GM23338 (cell line): ENCODE data around the gene XRRA1. TPM values are rescaled to one million over a fixed set of nuclear protein-coding genes. Genes with fewer than 3 reads are reported as not detected.

Experiments
- ATAC-seq: fragments of 200-7000 bp; cut with Tn5 transposase; 3 replicates; pipeline ENCODE4 v1.9.1; 2020
- DNase-seq: peaks from one replicate; pipeline ENCODE4 v3.0.0-alpha.2; 2015; ENCODE audit warnings: low spot score
- H2AFZ ChIP-seq: fragments of 200-600 bp; sonication (generic); 2 replicates; pipeline ENCODE4 v1.8.0; 2016; ENCODE audit warnings: antibody characterized with exemption, mild to moderate bottlenecking, moderate library complexity
- H3F3A ChIP-seq: fragments of 200-600 bp; sonication (generic); replicated peaks from 2 replicates; pipeline ENCODE4 v1.8.0; 2017; ENCODE audit warnings: antibody characterized with exemption, mixed run types, low read depth
- H3K27ac ChIP-seq: fragments of 200-600 bp; sonication (generic); 2 replicates; pipeline ENCODE4 v1.6.1; 2016; ENCODE audit warnings: low read depth
- H3K27me3 ChIP-seq: fragments of 200-600 bp; sonication (generic); 2 replicates; pipeline ENCODE4 v1.8.0; 2016; ENCODE audit warnings: mild to moderate bottlenecking, mixed run types, moderate library complexity; ENCODE audit not compliant: insufficient read depth
- H3K36me3 ChIP-seq: fragments of 200-600 bp; sonication (generic); 2 replicates; pipeline ENCODE4 v1.8.0; 2016; ENCODE audit warnings: mild to moderate bottlenecking; ENCODE audit not compliant: insufficient read depth
- H3K4me1 ChIP-seq: fragments of 200-600 bp; sonication (generic); 2 replicates; pipeline ENCODE4 v1.8.0; 2016; ENCODE audit warnings: mild to moderate bottlenecking, moderate library complexity; ENCODE audit not compliant: insufficient read depth
- H3K4me2 ChIP-seq: fragments of 200-600 bp; sonication (generic); 2 replicates; pipeline ENCODE4 v1.7.1; 2017; ENCODE audit warnings: mixed run types
- H3K4me3 ChIP-seq: fragments of 200-600 bp; sonication (generic); 2 replicates; pipeline ENCODE4 v1.6.1; 2016; ENCODE audit warnings: mixed run types
- H3K79me2 ChIP-seq: fragments of 200-600 bp; sonication (generic); replicated peaks from 2 replicates; pipeline ENCODE4 v1.8.0; 2017; ENCODE audit warnings: mild to moderate bottlenecking; ENCODE audit not compliant: insufficient read depth
- H3K9me2 ChIP-seq: fragments of 200-600 bp; sonication (generic); 2 replicates; pipeline ENCODE4 v1.8.0; 2017; ENCODE audit not compliant: insufficient read depth
- H4K20me1 ChIP-seq: fragments of 200-600 bp; sonication (generic); replicated peaks from 2 replicates; pipeline ENCODE4 v1.8.0; 2017; ENCODE audit warnings: mild to moderate bottlenecking; ENCODE audit not compliant: insufficient read depth
- H3K27ac Mint-ChIP-seq: 2 replicates; pipeline ENCODE4 v1.8.0; 2020; ENCODE audit warnings: inconsistent platforms, mild to moderate bottlenecking, moderate library complexity, mixed read lengths
- H3K27me3 Mint-ChIP-seq: 3 replicates; pipeline ENCODE4 v1.8.0; 2022; ENCODE audit warnings: low read depth, mild to moderate bottlenecking, moderate library complexity, mixed read lengths, inconsistent platforms; ENCODE audit not compliant: insufficient read depth, poor library complexity
- H3K36me3 Mint-ChIP-seq: 3 replicates; pipeline ENCODE4 v1.8.0; 2021; ENCODE audit warnings: low read depth, mild to moderate bottlenecking, inconsistent platforms, moderate library complexity, mixed read lengths
- H3K4me1 Mint-ChIP-seq: 3 replicates; pipeline ENCODE4 v1.8.0; 2020; ENCODE audit warnings: mild to moderate bottlenecking, inconsistent platforms, mixed read lengths
- H3K4me3 Mint-ChIP-seq: 3 replicates; pipeline ENCODE4 v1.8.0; 2021; ENCODE audit warnings: moderate library complexity, mild to moderate bottlenecking, inconsistent platforms, mixed read lengths
- H3K9me3 Mint-ChIP-seq: 3 replicates; pipeline ENCODE4 v1.8.0; 2020; ENCODE audit warnings: moderate library complexity, mild to moderate bottlenecking, inconsistent platforms, mixed read lengths
- CREB1 ChIP-seq: fragments of 250-450 bp; sonication (Bioruptor Pico); IDR thresholded peaks from 2 replicates; pipeline ENCODE4 v1.5.0; 2020; ENCODE audit warnings: low read depth, mild to moderate bottlenecking, moderate library complexity
- EZH2 ChIP-seq: fragments of 200-600 bp; sonication (generic); IDR thresholded peaks from one replicate; pipeline ENCODE4 v1.8.0; 2017; ENCODE audit warnings: antibody characterized with exemption, mild to moderate bottlenecking, low read depth; ENCODE audit not compliant: unreplicated experiment
- EZH2phosphoT487 ChIP-seq: fragments of 200-600 bp; sonication (generic); IDR thresholded peaks from one replicate; pipeline ENCODE4 v1.8.1; 2018; ENCODE audit warnings: antibody characterized with exemption; ENCODE audit not compliant: unreplicated experiment
- JUNB ChIP-seq: IDR thresholded peaks from one replicate; pipeline ENCODE4 v1.6.1; 2016; ENCODE audit warnings: antibody characterized with exemption; ENCODE audit not compliant: unreplicated experiment
- NANOG ChIP-seq: IDR thresholded peaks from 2 replicates; pipeline ENCODE4 v1.6.1; 2016; ENCODE audit warnings: antibody characterized with exemption, borderline replicate concordance
- POLR2AphosphoS5 ChIP-seq: IDR thresholded peaks from 2 replicates; pipeline ENCODE4 v1.6.1; 2016; ENCODE audit warnings: antibody characterized with exemption, low read depth
- STAT1 ChIP-seq: IDR thresholded peaks from one replicate; pipeline ENCODE4 v1.6.1; 2016; ENCODE audit warnings: antibody characterized with exemption; ENCODE audit not compliant: unreplicated experiment
- ZNF114 ChIP-seq: fragments of 250-450 bp; sonication (Bioruptor Pico); IDR thresholded peaks from 2 replicates; pipeline ENCODE4 v1.5.0; 2020; ENCODE audit warnings: mild to moderate bottlenecking, moderate library complexity
- ZNF331 ChIP-seq: fragments of 250-450 bp; sonication (Bioruptor Pico); IDR thresholded peaks from 2 replicates; pipeline ENCODE4 v1.5.0; 2020; ENCODE audit warnings: low read depth, mild to moderate bottlenecking, moderate library complexity
- polyA plus RNA-seq: library from polyadenylated mRNA; unstranded; fragments of >200 nt; fragmentation: Nextera tagmentation; extraction: Ambion mirVana; gene quantifications from 2 replicates; pipeline ENCODE4 v1.2.1, GENCODE V29; 2016
- total RNA-seq: library from RNA; depleted of rRNA; stranded (reverse); fragments of >200 nt; shearing (Covaris generic); gene quantifications from 2 replicates; pipeline ENCODE4 v1.2.3, GENCODE V29; 2014
- TF ChIP-seq, protein P1 (sequence below): fragments of 250-450 bp; sonication (Bioruptor Pico); IDR thresholded peaks from 2 replicates; pipeline ENCODE4 v1.5.0; 2020; ENCODE audit warnings: mild to moderate bottlenecking, moderate library complexity
- TF ChIP-seq, protein P2 (sequence below): IDR thresholded peaks from 2 replicates; pipeline ENCODE4 v1.6.1; 2016; ENCODE audit warnings: antibody characterized with exemption
- TF ChIP-seq, protein P3 (sequence below): IDR thresholded peaks from one replicate; pipeline ENCODE4 v1.6.1; 2018; ENCODE audit warnings: antibody characterized with exemption; ENCODE audit not compliant: unreplicated experiment
- TF ChIP-seq, protein P4 (sequence below), 2 experiments: fragments of 200-600 bp in 1 of 2; sonication (generic) in 1 of 2; conservative IDR thresholded peaks; 2 replicates each; pipeline versions ENCODE4 v1.5.1 to v1.6.1; 2016 to 2017; ENCODE audit warnings: antibody characterized with exemption in 2 of 2, low read depth in 2 of 2, mild to moderate bottlenecking in 2 of 2, moderate library complexity in 1 of 2

The XRRA1 gene
- total and polyA plus RNA-seq, 2 experiments from 2014 or later = 4.9 to 5.4 TPM

DNA sequence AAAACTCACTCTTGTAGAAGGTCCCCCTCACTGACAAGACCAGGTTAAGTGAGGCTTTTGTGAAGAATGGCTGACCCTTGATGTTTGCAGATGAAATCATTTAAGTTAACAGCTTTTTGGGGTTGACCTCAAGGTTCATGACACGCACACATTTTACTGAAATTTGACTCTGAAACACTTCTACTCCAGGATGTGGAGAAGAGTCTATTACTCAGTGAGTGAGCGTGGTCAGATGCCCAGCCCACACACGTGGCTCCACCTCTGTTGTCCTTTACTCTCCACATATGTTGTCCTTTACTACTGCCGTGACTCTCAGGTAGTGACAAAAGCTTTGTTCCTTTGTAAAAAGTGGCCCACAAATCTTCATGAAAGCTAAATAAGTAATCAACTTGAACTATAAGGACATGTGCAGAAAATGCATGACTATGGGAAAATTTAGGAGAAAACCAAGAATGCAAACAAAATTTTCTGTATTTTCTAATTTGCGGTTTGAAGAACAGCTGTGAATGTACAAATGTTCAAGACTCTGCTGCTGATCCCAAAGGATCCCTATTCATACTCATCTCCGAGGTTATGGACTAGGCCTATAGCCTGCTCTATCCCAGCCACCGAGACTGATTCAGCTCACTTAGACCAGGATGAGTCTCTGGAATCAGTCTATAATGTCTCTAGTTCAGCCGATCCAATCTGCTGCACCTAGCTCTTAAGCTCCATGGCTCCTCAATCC, 22.4 kb downstream of the XRRA1 start:
- Mint-ChIP-seq H3K9me3 (no peaks in the 10 kb centered on the region), H3K36me3 (no peaks in the 10 kb centered on the region), H3K4me3 (no peak overlapping the region), H3K27ac (no peak overlapping the region), H3K4me1 (no peaks in the 10 kb centered on the region), H3K27me3 (no peaks in the 10 kb centered on the region)
- no peaks in the 10 kb centered on the region for H3K36me3 ChIP-seq
- H3K4me1 ChIP-seq = no peaks in the 10 kb centered on the region
- TF ChIP-seq, protein P1, sequence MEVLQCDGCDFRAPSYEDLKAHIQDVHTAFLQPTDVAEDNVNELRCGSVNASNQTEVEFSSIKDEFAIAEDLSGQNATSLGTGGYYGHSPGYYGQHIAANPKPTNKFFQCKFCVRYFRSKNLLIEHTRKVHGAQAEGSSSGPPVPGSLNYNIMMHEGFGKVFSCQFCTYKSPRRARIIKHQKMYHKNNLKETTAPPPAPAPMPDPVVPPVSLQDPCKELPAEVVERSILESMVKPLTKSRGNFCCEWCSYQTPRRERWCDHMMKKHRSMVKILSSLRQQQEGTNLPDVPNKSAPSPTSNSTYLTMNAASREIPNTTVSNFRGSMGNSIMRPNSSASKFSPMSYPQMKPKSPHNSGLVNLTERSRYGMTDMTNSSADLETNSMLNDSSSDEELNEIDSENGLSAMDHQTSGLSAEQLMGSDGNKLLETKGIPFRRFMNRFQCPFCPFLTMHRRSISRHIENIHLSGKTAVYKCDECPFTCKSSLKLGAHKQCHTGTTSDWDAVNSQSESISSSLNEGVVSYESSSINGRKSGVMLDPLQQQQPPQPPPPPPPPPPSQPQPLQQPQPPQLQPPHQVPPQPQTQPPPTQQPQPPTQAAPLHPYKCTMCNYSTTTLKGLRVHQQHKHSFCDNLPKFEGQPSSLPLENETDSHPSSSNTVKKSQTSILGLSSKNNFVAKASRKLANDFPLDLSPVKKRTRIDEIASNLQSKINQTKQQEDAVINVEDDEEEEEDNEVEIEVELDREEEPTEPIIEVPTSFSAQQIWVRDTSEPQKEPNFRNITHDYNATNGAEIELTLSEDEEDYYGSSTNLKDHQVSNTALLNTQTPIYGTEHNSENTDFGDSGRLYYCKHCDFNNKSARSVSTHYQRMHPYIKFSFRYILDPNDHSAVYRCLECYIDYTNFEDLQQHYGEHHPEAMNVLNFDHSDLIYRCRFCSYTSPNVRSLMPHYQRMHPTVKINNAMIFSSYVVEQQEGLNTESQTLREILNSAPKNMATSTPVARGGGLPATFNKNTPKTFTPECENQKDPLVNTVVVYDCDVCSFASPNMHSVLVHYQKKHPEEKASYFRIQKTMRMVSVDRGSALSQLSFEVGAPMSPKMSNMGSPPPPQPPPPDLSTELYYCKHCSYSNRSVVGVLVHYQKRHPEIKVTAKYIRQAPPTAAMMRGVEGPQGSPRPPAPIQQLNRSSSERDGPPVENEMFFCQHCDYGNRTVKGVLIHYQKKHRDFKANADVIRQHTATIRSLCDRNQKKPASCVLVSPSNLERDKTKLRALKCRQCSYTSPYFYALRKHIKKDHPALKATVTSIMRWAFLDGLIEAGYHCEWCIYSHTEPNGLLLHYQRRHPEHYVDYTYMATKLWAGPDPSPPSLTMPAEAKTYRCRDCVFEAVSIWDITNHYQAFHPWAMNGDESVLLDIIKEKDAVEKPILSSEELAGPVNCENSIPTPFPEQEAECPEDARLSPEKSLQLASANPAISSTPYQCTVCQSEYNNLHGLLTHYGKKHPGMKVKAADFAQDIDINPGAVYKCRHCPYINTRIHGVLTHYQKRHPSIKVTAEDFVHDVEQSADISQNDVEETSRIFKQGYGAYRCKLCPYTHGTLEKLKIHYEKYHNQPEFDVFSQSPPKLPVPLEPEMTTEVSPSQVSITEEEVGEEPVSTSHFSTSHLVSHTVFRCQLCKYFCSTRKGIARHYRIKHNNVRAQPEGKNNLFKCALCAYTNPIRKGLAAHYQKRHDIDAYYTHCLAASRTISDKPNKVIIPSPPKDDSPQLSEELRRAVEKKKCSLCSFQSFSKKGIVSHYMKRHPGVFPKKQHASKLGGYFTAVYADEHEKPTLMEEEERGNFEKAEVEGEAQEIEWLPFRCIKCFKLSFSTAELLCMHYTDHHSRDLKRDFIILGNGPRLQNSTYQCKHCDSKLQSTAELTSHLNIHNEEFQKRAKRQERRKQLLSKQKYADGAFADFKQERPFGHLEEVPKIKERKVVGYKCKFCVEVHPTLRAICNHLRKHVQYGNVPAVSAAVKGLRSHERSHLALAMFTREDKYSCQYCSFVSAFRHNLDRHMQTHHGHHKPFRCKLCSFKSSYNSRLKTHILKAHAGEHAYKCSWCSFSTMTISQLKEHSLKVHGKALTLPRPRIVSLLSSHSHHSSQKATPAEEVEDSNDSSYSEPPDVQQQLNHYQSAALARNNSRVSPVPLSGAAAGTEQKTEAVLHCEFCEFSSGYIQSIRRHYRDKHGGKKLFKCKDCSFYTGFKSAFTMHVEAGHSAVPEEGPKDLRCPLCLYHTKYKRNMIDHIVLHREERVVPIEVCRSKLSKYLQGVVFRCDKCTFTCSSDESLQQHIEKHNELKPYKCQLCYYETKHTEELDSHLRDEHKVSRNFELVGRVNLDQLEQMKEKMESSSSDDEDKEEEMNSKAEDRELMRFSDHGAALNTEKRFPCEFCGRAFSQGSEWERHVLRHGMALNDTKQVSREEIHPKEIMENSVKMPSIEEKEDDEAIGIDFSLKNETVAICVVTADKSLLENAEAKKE (CRISPR knock-in tag) = no peak
- TF ChIP-seq JUNB (no peak), EZH2phosphoT487 (no peak), EZH2 (no peak), ZNF331 (CRISPR knock-in tag) (no peak), STAT1 (no peak), POLR2AphosphoS5 (no peak), NANOG (no peak), ZNF114 (CRISPR knock-in tag) (no peak), CREB1 (CRISPR knock-in tag) (no peak)
- TF ChIP-seq, protein P2, sequence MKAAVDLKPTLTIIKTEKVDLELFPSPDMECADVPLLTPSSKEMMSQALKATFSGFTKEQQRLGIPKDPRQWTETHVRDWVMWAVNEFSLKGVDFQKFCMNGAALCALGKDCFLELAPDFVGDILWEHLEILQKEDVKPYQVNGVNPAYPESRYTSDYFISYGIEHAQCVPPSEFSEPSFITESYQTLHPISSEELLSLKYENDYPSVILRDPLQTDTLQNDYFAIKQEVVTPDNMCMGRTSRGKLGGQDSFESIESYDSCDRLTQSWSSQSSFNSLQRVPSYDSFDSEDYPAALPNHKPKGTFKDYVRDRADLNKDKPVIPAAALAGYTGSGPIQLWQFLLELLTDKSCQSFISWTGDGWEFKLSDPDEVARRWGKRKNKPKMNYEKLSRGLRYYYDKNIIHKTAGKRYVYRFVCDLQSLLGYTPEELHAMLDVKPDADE = no peak
- TF ChIP-seq, protein P3, sequence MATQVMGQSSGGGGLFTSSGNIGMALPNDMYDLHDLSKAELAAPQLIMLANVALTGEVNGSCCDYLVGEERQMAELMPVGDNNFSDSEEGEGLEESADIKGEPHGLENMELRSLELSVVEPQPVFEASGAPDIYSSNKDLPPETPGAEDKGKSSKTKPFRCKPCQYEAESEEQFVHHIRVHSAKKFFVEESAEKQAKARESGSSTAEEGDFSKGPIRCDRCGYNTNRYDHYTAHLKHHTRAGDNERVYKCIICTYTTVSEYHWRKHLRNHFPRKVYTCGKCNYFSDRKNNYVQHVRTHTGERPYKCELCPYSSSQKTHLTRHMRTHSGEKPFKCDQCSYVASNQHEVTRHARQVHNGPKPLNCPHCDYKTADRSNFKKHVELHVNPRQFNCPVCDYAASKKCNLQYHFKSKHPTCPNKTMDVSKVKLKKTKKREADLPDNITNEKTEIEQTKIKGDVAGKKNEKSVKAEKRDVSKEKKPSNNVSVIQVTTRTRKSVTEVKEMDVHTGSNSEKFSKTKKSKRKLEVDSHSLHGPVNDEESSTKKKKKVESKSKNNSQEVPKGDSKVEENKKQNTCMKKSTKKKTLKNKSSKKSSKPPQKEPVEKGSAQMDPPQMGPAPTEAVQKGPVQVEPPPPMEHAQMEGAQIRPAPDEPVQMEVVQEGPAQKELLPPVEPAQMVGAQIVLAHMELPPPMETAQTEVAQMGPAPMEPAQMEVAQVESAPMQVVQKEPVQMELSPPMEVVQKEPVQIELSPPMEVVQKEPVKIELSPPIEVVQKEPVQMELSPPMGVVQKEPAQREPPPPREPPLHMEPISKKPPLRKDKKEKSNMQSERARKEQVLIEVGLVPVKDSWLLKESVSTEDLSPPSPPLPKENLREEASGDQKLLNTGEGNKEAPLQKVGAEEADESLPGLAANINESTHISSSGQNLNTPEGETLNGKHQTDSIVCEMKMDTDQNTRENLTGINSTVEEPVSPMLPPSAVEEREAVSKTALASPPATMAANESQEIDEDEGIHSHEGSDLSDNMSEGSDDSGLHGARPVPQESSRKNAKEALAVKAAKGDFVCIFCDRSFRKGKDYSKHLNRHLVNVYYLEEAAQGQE = no peak
- TF ChIP-seq, protein P4, sequence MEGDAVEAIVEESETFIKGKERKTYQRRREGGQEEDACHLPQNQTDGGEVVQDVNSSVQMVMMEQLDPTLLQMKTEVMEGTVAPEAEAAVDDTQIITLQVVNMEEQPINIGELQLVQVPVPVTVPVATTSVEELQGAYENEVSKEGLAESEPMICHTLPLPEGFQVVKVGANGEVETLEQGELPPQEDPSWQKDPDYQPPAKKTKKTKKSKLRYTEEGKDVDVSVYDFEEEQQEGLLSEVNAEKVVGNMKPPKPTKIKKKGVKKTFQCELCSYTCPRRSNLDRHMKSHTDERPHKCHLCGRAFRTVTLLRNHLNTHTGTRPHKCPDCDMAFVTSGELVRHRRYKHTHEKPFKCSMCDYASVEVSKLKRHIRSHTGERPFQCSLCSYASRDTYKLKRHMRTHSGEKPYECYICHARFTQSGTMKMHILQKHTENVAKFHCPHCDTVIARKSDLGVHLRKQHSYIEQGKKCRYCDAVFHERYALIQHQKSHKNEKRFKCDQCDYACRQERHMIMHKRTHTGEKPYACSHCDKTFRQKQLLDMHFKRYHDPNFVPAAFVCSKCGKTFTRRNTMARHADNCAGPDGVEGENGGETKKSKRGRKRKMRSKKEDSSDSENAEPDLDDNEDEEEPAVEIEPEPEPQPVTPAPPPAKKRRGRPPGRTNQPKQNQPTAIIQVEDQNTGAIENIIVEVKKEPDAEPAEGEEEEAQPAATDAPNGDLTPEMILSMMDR (conservative IDR thresholded peaks at IDR 0.05; ENCODE audit: low read depth in 2 of 2) = no peak
- no peaks in the 10 kb centered on the region for H3K9me2 ChIP-seq
- DNase-seq (no peak), ATAC-seq (no peak)
- H3F3A ChIP-seq = no peaks in the 10 kb centered on the region
- H3K27ac ChIP-seq = no peak overlapping the region
- no peak overlapping the region for H3K4me2 ChIP-seq
- no peak overlapping the region for H2AFZ ChIP-seq
- no peaks in the 10 kb centered on the region for H3K79me2 ChIP-seq
- no peak overlapping the region for H3K4me3 ChIP-seq
- no peaks in the 10 kb centered on the region for H4K20me1 ChIP-seq
- no peaks in the 10 kb centered on the region for H3K27me3 ChIP-seq
